Liver (tissue), 3 donors: ENCODE results near the gene USH2A.

Experiments
- FOXA1 ChIP-seq: IDR thresholded peaks from 2 replicates; pipeline ENCODE4 v1.6.1; 2016; ENCODE audit warnings: antibody characterized with exemption
- GABPA ChIP-seq, 2 donors: IDR thresholded peaks in 1 of 2; conservative IDR thresholded peaks in 1 of 2; 2 replicates each; pipeline ENCODE4 v1.6.1; 2016; ENCODE audit warnings: antibody characterized with exemption in 2 of 2, mild to moderate bottlenecking in 1 of 2, moderate library complexity in 1 of 2
- RXRA ChIP-seq, 2 donors: IDR thresholded peaks; 2 replicates each; pipeline ENCODE4 v1.6.1; 2017 to 2018; ENCODE audit warnings: antibody characterized with exemption in 2 of 2, mild to moderate bottlenecking in 1 of 2
- SP1 ChIP-seq: IDR thresholded peaks from 2 replicates; pipeline ENCODE4 v1.6.1; 2018; ENCODE audit warnings: antibody characterized with exemption, mild to moderate bottlenecking
- TAF1 ChIP-seq: conservative IDR thresholded peaks from 2 replicates; pipeline ENCODE4 v1.6.1; 2016; ENCODE audit warnings: antibody characterized with exemption, mild to moderate bottlenecking
- YY1 ChIP-seq: IDR thresholded peaks from 2 replicates; pipeline ENCODE4 v1.6.1; 2016; ENCODE audit warnings: antibody characterized with exemption, mild to moderate bottlenecking
- TF ChIP-seq, protein P1 (sequence below): fragments of 150-350 bp; IDR thresholded peaks from 2 replicates; pipeline ENCODE4 v1.5.1; 2017; ENCODE audit warnings: improper control_type of control experiment, low read depth, low read length; ENCODE audit not compliant: missing input control
- TF ChIP-seq, protein P2 (sequence below): IDR thresholded peaks from 2 replicates; pipeline ENCODE4 v1.6.1; 2016; ENCODE audit warnings: antibody characterized with exemption
- TF ChIP-seq, protein P3 (sequence below): IDR thresholded peaks from 2 replicates; pipeline ENCODE4 v1.6.1; 2016; ENCODE audit warnings: antibody characterized with exemption, mild to moderate bottlenecking
- TF ChIP-seq, protein P4 (sequence below): IDR thresholded peaks from 2 replicates; pipeline ENCODE4 v1.6.1; 2016; ENCODE audit warnings: antibody characterized with exemption
- donor health status: healthy.
- donor health status: healthy.

DNA sequence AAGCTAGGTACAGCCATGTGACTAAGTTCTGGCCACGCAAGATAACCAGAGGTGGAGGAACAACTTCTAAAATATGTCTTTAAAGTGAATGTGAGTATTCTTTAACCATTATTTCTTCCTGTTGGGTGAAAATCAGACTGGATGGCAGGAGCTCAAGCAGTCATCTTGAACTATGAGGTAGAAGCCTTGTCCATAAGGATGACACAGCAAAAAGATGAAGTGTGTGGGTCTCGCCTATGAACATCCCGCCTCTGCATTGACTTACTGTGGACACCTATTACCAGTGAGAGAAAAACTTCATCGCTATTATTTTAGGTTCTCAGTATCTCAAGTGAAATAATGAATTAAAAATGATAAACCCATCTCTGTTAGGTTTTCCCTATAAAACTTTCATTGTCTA, 365.3 kb downstream of the USH2A start:
- TF ChIP-seq FOXA1 (no peak), SP1 (no peak), GABPA (IDR thresholded peaks at IDR 0.05 in 1 of 2, conservative IDR thresholded peaks at IDR 0.05 in 1 of 2) (no peak), YY1 (no peak), TAF1 (no peak), RXRA (IDR thresholded peaks at IDR 0.05) (no peak)
- TF ChIP-seq, protein P1, sequence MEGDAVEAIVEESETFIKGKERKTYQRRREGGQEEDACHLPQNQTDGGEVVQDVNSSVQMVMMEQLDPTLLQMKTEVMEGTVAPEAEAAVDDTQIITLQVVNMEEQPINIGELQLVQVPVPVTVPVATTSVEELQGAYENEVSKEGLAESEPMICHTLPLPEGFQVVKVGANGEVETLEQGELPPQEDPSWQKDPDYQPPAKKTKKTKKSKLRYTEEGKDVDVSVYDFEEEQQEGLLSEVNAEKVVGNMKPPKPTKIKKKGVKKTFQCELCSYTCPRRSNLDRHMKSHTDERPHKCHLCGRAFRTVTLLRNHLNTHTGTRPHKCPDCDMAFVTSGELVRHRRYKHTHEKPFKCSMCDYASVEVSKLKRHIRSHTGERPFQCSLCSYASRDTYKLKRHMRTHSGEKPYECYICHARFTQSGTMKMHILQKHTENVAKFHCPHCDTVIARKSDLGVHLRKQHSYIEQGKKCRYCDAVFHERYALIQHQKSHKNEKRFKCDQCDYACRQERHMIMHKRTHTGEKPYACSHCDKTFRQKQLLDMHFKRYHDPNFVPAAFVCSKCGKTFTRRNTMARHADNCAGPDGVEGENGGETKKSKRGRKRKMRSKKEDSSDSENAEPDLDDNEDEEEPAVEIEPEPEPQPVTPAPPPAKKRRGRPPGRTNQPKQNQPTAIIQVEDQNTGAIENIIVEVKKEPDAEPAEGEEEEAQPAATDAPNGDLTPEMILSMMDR = no peak
- TF ChIP-seq, protein P2, sequence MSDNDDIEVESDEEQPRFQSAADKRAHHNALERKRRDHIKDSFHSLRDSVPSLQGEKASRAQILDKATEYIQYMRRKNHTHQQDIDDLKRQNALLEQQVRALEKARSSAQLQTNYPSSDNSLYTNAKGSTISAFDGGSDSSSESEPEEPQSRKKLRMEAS = no peak
- TF ChIP-seq, protein P3, sequence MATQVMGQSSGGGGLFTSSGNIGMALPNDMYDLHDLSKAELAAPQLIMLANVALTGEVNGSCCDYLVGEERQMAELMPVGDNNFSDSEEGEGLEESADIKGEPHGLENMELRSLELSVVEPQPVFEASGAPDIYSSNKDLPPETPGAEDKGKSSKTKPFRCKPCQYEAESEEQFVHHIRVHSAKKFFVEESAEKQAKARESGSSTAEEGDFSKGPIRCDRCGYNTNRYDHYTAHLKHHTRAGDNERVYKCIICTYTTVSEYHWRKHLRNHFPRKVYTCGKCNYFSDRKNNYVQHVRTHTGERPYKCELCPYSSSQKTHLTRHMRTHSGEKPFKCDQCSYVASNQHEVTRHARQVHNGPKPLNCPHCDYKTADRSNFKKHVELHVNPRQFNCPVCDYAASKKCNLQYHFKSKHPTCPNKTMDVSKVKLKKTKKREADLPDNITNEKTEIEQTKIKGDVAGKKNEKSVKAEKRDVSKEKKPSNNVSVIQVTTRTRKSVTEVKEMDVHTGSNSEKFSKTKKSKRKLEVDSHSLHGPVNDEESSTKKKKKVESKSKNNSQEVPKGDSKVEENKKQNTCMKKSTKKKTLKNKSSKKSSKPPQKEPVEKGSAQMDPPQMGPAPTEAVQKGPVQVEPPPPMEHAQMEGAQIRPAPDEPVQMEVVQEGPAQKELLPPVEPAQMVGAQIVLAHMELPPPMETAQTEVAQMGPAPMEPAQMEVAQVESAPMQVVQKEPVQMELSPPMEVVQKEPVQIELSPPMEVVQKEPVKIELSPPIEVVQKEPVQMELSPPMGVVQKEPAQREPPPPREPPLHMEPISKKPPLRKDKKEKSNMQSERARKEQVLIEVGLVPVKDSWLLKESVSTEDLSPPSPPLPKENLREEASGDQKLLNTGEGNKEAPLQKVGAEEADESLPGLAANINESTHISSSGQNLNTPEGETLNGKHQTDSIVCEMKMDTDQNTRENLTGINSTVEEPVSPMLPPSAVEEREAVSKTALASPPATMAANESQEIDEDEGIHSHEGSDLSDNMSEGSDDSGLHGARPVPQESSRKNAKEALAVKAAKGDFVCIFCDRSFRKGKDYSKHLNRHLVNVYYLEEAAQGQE = no peak
- TF ChIP-seq, protein P4, sequence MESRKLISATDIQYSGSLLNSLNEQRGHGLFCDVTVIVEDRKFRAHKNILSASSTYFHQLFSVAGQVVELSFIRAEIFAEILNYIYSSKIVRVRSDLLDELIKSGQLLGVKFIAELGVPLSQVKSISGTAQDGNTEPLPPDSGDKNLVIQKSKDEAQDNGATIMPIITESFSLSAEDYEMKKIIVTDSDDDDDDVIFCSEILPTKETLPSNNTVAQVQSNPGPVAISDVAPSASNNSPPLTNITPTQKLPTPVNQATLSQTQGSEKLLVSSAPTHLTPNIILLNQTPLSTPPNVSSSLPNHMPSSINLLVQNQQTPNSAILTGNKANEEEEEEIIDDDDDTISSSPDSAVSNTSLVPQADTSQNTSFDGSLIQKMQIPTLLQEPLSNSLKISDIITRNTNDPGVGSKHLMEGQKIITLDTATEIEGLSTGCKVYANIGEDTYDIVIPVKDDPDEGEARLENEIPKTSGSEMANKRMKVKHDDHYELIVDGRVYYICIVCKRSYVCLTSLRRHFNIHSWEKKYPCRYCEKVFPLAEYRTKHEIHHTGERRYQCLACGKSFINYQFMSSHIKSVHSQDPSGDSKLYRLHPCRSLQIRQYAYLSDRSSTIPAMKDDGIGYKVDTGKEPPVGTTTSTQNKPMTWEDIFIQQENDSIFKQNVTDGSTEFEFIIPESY = no peak
